Fibroblast of skin of left quadriceps (primary cell): ENCODE results near the gene KLHL1.

Source experiments
- DNase-seq, 2 experiments: peaks; one replicate each; pipeline ENCODE4 v3.0.0-alpha.2; 2013; ENCODE audit warnings: low read depth in 2 of 2

KLHL1 gene

DNA sequence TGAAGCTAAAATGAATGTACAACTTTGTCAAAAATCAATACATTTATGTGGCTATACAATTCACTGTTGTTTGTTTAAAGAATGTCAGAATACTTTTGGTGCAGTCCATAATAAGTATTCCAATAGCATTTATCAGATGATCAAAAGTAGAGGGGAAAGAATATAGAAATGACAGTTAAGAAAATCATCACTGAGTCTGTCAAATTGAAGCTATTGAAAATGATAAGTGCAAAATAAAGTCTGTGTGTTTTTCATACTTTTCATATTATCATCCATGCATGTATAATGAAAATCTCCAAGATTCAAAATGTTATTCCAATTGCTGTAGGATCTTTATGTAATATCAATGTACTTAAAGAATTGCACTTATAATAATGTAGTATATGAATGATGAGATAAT, 93.9 kb downstream of the KLHL1 start:
- DNase-seq, result no peak

DNA sequence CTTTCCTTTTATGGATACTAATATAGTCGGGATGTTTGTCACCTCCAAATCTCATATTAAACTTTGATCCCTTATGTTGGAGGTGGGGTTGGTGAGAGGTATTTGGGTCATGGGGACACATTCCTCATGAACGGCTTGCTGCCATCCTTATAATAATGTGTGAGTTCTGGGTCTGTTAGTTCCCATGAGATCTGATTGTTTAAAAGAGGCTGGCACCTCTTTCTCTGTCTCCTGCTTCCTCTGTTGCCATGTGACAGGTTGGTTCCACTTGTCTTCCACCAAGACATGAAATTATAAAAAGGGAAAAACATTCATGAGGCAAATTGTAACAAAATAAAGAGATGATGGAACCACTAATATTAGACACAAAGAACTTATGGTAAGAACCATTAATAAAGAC, 108.4 kb downstream of the KLHL1 start:
- DNase-seq, result no peak

DNA sequence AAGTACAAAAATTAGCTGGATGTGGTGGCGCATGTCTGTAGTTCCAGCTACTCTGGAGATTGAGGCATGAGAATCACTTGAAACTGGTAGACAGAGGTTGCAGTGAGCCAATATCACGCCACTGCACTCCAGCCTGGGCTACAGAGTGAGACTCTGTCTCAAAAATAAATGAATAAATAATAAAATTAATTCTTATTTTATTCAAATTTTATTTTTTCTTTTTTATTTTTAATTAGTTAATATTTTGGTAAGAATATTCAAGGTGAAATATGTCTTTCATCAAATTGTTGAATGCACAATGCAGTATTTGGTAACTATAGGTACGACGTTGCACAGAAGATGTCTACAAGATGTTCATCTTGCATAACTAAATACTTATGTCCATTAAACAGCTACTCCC, 111.2 kb downstream of the KLHL1 start:
- DNase-seq, result no peak

DNA sequence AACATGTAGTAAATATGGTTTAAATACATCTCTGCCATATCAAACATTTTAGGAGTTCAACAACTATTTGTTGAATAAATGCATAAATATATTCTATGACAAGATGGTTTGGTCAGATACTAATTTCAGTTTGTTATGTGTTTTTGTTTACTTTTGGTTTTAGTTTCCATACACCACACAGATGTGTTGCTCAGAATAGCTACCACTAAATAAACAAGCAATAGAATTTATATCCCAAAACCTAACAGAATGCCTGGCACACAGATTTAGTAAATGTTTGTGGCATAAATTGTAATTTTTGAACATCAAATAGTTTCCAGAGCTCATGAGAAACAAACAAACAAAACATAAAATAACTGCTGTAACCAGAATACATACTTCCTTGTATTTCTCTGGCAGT, 127.5 kb downstream of the KLHL1 start:
- DNase-seq, result no peak

DNA sequence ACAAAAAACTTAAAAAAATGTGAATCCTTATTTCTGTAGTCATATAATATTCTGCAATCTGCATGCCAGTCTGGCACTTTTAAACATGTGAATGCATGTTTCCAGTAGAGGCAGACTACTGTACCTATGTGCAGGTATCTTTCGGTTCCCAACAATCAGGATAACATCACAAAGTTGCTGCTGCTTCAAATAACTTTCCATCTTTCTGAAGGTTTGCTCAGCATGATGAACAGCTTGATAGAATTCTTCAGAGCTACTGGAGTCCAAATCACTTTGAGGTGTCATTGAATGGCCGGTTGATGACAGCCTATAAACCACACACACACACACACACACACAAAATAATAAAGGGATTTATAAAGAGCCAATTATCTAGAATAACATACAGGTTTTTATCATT, 132.8 kb downstream of the KLHL1 start:
- DNase-seq, result no peak

DNA sequence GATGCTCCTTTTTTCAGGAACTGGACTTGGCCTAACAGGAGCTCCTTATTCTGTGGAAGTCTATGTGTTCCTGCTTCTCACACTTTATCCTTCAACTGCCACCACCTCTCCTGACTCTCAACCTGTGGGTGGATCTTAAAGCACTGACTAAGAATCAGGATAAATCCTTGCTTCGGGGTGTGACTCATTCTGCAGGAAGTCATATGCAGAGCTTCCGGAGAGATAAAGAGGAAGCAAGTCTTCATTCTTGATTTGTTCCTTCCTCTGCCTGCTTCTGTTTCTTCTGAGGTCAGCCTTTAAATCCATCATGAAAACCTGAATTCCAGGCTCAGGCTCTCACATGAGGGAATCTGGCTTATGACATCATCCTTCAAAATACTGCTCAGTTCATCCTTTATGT, 137.7 kb downstream of the KLHL1 start:
- DNase-seq, result no peak

DNA sequence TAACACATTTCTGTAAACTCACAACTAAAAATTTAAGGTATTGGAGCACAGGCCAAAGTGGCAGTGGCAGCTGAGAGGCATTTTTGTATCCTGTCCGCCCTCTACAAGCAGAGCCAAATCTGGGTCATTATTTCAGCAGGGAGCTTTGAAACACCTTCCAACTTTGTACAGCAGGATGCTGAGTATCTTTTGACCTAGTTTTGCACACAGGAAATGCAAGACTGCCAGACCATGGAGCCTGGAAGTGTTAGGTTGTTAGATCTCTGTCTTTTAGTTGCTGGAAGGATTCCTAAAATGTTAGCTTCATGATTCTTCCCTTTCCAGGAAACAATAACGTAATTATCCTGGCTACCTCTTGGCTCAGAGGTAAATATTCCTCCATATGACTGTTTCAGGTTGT, 149.2 kb downstream of the KLHL1 start:
- DNase-seq, result no peak

DNA sequence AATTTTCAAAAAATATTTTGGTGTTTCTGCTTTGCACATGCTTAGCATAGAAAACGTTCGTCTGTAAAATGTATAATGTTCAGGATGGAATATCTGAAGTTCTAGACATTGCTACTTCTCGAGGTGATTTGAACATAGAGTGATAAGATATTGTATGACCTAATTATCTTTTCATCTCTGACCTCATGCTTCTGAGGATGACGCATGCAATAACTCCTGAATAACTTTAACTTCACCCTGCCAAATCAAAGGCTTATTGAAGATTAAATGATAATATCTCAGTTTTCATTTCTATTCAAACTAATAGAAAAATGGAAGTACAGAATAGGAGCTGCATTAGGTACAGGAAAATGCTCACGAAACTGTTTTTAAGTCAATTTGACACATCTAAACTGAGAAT, 151.4 kb downstream of the KLHL1 start:
- DNase-seq, result no peak

DNA sequence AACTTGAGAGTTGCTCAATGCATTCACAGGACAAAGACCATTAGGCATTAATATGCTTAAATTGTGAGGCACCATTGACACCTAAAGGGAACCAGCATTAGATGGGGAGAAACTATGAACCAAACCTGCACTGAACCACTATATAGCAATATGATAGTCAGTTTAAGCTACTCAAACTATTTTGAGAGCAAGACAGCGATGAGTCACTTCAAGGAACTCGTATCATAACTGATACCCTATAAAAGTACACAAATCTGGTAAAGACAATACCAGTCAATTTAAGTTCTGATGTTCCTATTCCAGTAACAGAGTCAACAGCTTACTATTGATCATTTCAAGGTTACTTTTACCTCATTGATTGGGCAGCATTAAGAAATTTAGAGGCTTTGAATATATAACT, 151.9 kb downstream of the KLHL1 start:
- no peak for DNase-seq

DNA sequence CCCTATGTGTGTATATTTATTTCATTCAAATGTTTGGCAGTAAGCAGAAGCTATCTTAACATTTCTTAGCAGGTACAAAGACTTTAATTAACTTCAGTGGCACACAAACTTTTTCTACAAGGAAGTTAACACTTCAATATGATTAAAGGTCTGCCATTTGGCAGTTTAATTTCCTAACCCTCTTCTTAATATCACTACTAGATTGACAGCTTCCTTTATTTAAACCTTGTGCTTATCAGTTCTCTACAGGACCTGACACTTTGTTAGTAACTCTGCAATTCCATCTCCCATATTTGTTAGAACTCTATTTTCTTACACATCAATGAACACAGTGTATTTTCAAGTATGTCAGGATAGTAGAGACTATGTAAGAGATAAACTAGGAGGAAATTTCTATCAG, 153.0 kb downstream of the KLHL1 start:
- no peak for DNase-seq

DNA sequence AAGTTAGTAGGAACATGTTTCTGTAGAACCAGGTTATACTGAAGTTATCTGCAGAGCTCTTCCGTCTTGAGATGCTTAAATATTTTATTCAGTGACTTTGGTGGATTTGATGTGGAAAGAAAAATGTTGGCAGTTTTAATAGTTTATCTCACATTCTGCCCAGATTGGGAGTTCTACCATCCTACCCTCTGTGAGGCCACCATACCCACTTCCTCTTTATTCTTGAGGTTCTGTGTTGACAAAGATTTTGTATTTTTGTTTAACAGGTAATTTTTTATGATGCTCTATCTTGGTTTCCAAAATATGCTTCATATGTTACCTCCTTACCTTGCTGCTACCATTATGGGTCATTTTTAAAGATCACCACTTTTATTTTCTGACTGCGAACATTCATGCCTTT, 156.8 kb downstream of the KLHL1 start:
- DNase-seq, result no peak

DNA sequence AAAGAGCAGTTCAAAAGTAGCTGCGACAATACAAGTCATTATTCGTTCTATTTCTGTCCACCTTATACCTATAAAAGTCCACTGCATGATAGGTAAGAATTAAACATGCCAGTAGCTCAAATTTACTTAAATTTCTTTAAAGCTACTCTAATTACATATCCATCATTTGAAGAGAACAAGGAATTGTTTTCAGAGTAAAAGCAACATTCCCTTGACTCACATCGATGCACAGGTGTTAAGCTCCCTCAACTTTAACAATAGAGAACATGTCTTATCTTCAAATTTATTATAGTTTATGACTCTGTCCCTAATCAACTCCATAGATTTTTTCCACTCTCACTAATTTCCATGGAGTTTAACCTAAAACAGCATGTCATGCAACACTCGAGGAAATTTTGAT, 158.1 kb downstream of the KLHL1 start:
- DNase-seq, result no peak

DNA sequence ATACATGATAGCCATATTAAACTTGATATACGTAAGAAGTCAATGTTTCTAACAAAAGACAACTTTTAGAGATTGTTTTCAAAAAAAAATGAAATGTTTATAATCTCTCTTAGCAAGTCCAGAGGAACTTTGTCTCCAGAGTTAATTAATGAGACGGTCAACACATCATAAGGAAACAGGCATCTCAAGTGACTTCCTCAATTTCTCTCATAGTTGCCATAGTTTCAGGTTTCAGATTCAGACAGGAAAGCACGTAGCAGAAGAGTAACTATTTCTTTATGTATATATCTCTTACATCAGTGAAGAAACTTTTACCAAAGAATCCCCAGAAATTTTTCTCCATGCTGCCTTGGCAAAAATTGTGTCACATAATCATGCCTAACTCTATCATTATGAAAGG, 160.2 kb downstream of the KLHL1 start:
- no peak for DNase-seq

DNA sequence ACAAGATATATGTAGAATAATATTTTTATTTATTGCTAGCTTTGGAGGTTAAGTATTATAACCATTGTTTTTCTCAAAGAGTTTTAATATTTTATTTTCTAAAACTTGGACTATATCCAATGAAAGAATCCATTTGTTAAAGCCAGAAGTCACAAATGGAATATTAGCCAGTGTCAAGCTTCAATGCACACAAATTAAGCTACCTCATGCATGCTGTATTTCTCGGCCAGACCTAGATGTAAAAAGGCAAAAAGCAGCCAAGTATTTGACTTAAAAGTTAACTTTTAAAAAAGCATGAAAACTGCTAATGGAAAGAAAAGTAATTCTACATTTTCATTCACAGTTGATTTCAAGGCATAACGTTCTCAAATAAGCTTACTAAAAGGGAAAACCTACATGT, 160.7 kb downstream of the KLHL1 start:
- no peak for DNase-seq

DNA sequence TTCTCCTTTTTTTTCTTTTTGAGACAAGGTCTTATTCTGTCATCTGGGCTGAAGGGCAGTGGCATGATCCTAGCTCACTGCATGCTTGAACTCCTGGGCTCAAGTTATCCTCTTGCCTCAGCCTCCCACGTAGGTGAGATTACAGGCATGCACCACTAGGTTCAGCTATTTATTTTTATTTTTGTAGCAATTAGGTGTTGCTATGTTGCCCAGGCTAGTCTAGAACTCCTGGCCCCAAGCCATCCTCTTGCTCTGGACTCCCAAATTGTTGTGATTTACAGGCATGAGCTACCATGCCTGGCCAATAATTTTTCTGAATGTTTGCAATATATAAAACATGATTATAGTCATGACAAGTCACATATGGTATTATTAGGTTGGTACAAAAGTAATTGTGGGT, 161.7 kb downstream of the KLHL1 start:
- no peak for DNase-seq

DNA sequence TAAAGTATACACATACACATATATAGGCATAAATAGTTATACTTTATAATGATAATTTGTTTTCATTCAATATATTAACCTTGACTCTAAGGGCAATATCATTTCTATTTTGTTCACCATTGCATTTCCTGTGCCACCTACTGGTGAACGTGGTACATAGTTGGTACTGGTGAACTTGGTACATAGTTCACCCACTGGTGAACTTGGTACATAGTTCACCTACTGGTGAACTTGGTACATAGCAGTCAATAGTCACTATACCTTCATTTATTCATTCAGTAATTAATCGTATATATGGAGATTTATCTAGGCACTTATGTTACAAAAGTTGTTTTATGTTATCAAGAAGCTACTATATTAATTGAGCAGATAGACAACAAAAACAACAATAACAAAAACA, 173.2 kb downstream of the KLHL1 start:
- DNase-seq, result no peak

DNA sequence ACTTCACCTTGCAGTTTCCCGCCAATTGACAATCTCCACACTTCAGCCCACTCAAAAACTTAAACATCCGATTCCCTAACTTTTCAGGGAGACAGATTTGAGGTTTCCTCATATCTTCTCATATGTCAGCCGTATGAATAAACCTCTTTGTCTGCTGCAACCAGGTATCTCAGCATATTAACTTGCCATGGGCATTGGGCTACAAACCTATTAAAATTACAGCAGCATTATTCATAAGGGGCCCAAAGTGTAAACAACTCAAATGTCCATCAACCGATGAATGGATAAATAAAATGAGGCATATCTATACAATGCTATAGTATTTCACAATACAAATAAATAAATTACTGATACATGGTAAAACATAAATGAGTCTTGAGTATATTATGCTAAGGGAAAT, 180.0 kb downstream of the KLHL1 start:
- no peak for DNase-seq

DNA sequence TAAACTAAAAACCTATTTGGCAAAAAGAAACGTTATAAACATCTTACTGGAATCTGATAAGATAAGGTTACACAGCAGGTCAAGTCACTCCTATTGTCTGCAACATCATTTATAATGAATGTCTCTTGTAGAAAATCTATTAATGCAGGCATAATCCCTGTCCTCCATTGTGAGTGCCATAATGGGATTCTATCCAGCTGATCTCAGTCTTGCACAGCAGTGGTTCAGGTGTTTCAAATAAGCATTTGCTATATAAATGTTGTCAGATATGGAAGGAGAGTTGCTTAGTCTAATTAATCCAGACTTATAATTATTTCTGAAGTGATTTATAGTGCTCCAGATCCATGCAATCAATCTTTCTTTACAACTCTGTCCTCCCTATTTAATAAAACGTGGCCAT, 187.1 kb downstream of the KLHL1 start:
- DNase-seq, result no peak

DNA sequence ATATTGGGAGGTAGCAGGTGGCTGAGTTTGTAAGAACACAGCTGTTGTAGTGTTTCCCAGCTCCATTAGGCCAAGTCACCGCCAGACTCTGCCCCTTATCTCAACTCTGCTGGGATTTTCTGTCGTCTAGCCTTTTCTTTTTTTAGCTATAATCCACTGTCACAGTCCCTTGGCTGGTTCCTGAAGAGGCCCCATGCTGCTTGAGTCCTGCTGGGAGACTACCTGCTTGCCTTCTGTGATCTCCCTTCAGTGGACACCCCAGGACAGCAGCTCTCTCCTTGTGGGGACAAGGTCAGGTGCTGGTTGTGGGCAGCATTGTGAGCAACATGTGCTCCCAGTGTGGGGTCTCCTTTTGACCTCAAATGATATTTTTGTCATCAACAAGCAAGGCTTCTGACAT, 195.6 kb downstream of the KLHL1 start:
- no peak for DNase-seq

DNA sequence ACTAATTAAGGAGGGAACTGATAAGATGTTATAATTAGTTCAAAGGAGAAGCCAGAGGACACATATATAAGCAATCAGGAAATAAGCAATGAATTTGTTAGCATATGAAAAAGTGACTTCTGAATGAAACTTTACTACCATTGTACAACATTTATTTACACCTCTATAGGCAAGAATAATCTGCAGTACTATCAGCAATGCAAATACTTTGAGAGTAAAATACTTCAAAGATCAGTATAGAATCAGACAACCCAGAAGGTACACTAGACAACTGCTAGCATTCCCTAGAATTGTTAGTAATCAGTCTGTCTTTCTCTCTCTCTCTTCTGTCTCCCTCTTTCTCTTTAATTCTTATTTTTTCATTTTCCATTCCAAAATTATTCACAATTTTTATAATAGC, 197.5 kb downstream of the KLHL1 start:
- DNase-seq, result no peak

DNA sequence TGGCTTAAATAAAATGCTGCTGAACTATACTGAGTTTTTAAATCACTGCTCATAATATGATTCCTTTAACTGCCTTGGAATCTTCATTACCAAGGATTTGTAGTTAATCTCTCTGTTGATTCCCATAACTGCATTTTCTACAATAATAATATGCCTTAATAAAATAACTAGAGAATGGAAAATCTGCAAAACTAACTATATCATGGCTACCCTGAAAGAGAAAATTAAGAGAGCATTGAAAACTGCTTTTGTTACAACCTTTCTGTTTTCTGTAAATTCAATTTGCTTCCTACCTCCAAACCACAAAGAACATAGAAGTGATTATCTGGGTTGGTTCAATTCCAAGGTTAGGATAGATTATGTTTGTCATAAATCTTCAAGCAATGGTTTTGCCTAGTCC, 203.5 kb downstream of the KLHL1 start:
- DNase-seq, result no peak

DNA sequence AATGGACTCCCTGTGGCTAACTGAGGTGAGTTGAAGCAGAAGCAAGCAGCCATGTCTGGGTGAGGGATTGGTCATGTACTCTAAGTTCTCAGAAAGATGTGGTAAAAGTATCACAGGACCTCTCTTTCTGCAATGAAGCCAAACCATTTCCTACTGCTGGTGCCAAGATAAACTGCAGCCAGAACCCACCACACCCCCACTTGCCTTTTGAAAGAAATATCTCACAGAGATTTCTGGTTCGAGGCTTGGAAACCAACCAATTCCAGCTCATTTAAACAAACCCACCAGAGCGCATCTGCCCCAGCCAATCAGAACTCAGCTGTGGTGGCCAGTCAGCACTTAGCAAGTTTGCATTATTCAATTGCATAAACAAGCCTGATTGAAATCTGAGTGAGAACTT, 205.2 kb downstream of the KLHL1 start:
- DNase-seq, result no peak

DNA sequence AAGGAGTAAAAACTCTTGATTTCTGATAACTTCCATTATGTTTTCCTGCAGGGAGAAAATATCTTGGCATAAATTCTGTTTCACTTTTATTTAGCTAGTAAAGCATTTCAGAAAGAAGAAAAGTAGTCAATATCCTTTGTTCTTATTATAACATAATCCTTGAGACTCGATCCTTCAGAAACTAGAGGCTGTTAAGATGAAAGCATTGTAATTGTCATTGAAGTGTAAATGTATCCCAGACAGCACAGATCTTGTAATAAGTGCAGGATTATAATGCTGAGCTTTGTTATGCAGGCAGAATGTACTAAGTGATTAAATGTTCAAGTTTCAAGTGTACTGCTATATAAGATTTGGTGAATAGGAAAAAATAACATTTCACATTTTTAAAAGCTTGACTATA, 225.8 kb downstream of the KLHL1 start:
- no peak for DNase-seq

DNA sequence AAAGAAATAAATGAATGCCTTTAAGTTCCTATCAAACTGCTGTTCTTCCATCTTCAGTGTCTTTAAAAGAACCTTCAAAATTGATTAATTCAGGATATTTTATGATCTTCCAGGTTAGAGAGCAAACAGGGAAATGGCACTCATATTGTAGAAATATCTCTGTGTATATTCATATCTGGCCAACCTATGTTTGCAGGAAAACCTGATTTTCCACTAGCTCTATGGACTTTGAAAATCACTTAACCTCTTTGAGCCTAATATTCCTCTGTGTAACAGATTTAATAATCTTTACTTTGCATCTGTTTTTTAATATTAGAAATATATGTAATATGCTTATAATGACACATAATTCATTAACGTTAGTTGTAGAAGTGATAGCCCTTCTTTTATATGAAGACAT, 228.3 kb downstream of the KLHL1 start:
- no peak for DNase-seq
